ENCODE results near the gene STIM2. TPM values are rescaled to one million over a fixed set of nuclear protein-coding genes. Genes with fewer than 3 reads are reported as not detected.

Gene STIM2
- total and polyA plus RNA-seq, 10 of the 15 experiments (the other 5 are each of a cell fraction or from before 2014, with no cell fraction given), result 4.7 to 41.5 (median 16.9) TPM

GRCh38 chr4:26860922-26861433, 337 bp downstream of the STIM2 start (continued):
- TF ChIP-seq ZBTB11 (CRISPR knock-in tag; IDR thresholded peaks at IDR 0.05) (no peak), HCFC1 (IDR thresholded peaks at IDR 0.05; ENCODE audit: low read length) (no peak), FOS (IDR thresholded peaks at IDR 0.05; ENCODE audit: borderline replicate concordance, extremely low read depth, insufficient read length) (no peak), SUPT20H (IDR thresholded peaks at IDR 0.05; ENCODE audit: borderline replicate concordance, control insufficient read depth, low read depth, low read length) (no peak), BCL3 (IDR thresholded peaks at IDR 0.05; ENCODE audit: borderline replicate concordance, insufficient read depth, low read depth, low read length, poor library complexity, severe bottlenecking) (no peak), SIX5 (IDR thresholded peaks at IDR 0.05; ENCODE audit: low read depth, low read length, severe bottlenecking) (no peak), PAX5 (IDR thresholded peaks at IDR 0.05; ENCODE audit: borderline replicate concordance, low read depth, low read length) (no peak), RELB (IDR thresholded peaks at IDR 0.05; ENCODE audit: low read depth) (no peak), CREB1 (IDR thresholded peaks at IDR 0.05; ENCODE audit: low read depth) (no peak), CHD4 (IDR thresholded peaks at IDR 0.05) (no peak), KLF5 (IDR thresholded peaks at IDR 0.05; ENCODE audit: partially characterized antibody) (no peak), PKNOX1 (IDR thresholded peaks at IDR 0.05) (no peak), POLR2AphosphoS2 (IDR thresholded peaks at IDR 0.05; ENCODE audit: low read depth, low read length) (no peak), CREM (IDR thresholded peaks at IDR 0.05; ENCODE audit: low read depth) (no peak), MAX (IDR thresholded peaks at IDR 0.05; ENCODE audit: low read depth, low read length) (no peak), ZNF384 (IDR thresholded peaks at IDR 0.05; ENCODE audit: borderline replicate concordance, low read depth, low read length) (no peak), ZNF217 (IDR thresholded peaks at IDR 0.05) (no peak), USF2 (IDR thresholded peaks at IDR 0.05; ENCODE audit: borderline replicate concordance, low read depth, low read length) (no peak)
- TF ChIP-seq, protein P1, sequence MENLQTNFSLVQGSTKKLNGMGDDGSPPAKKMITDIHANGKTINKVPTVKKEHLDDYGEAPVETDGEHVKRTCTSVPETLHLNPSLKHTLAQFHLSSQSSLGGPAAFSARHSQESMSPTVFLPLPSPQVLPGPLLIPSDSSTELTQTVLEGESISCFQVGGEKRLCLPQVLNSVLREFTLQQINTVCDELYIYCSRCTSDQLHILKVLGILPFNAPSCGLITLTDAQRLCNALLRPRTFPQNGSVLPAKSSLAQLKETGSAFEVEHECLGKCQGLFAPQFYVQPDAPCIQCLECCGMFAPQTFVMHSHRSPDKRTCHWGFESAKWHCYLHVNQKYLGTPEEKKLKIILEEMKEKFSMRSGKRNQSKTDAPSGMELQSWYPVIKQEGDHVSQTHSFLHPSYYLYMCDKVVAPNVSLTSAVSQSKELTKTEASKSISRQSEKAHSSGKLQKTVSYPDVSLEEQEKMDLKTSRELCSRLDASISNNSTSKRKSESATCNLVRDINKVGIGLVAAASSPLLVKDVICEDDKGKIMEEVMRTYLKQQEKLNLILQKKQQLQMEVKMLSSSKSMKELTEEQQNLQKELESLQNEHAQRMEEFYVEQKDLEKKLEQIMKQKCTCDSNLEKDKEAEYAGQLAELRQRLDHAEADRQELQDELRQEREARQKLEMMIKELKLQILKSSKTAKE (IDR thresholded peaks at IDR 0.05; ENCODE audit: low read depth, poor library complexity, severe bottlenecking), result no peak

Data from GM12878 (cell line).